Bone marrow (tissue), 2 donors: ENCODE measurements around the gene RNPEPL1.
"Not testable (repeated sequence)": the region's sequence is repeated elsewhere in the genome, so short reads cannot be mapped to it uniquely, and the experiment has no call there.

Experiments
- DNase-seq, 2 donors: peaks; one replicate each; lab custom pipeline; 2025; lab: John Stamatoyannopoulos, UW

Gene RNPEPL1

GRCh38 chr2:240604939-240605716, 36.8 kb downstream of the RNPEPL1 start:
- DNase-seq = no peak

GRCh38 chr2:240605867-240606743, 37.8 kb downstream of the RNPEPL1 start:
- DNase-seq = no peak

- peak in 1 of 2 donors; percentile 57 for DNase-seq
Observed at GRCh38 chr2:240611601-240612210, 43.4 kb downstream of the RNPEPL1 start.

GRCh38 chr2:240613781-240614180, 45.5 kb downstream of the RNPEPL1 start:
- no peak for DNase-seq

GRCh38 chr2:240614391-240614790, 46.1 kb downstream of the RNPEPL1 start:
- DNase-seq = no peak

- DNase-seq = no peak
Observed at GRCh38 chr2:240615396-240615795, 47.1 kb downstream of the RNPEPL1 start.

GRCh38 chr2:240615820-240616547, 47.7 kb downstream of the RNPEPL1 start:
- no peak for DNase-seq

- DNase-seq = not testable (repeated sequence)
Observed at GRCh38 chr2:240616860-240617666, 48.8 kb downstream of the RNPEPL1 start.

GRCh38 chr2:240618776-240619175, 50.5 kb downstream of the RNPEPL1 start:
- no peak for DNase-seq

- no peak for DNase-seq
Observed at GRCh38 chr2:240619506-240620148, 51.3 kb downstream of the RNPEPL1 start.

GRCh38 chr2:240620149-240620731, 52.0 kb downstream of the RNPEPL1 start:
- no peak for DNase-seq

GRCh38 chr2:240620859-240621258, 52.6 kb downstream of the RNPEPL1 start:
- DNase-seq = no peak

- DNase-seq = no peak
Observed at GRCh38 chr2:240622060-240622411, 53.8 kb downstream of the RNPEPL1 start.

- DNase-seq = peak in 1 of 2 donors; percentile 44
Observed at GRCh38 chr2:240622531-240623235, 54.4 kb downstream of the RNPEPL1 start.

- no peak for DNase-seq
Observed at GRCh38 chr2:240623531-240624010, 55.3 kb downstream of the RNPEPL1 start.

GRCh38 chr2:240624011-240624949, 56.0 kb downstream of the RNPEPL1 start:
- no peak for DNase-seq

GRCh38 chr2:240624950-240625621, 56.8 kb downstream of the RNPEPL1 start, which contains the start of gene GPR35:
Gene GPR35 (plus strand): TSS chr2:240625480. CDS start chr2:240629953, 4,473 bp downstream.
- DNase-seq = peak; percentile 72 to 93
